GM21528 (cell line): ENCODE measurements around the gene ATP8B4.
"Not testable (repeated sequence)": the region's sequence is repeated elsewhere in the genome, so short reads cannot be mapped to it uniquely, and the experiment has no call there.

Experiments
- ATAC-seq: cut with Tn5 transposase; IDR thresholded peaks from one replicate; pipeline ENCODE4 v1.9.1; 2021; ENCODE audit warnings: mild to moderate bottlenecking, moderate library complexity; ENCODE audit not compliant: unreplicated experiment, low FRiP score

The ATP8B4 gene

GRCh38 chr15:50109076-50109987 is 9.7 kb downstream of the ATP8B4 start:
- ATAC-seq = no peak

GRCh38 chr15:50108461-50108860 is 10.6 kb downstream of the ATP8B4 start:
- ATAC-seq = no peak

GRCh38 chr15:50107591-50108408 is 11.2 kb downstream of the ATP8B4 start:
- peak; percentile 91 for ATAC-seq

- no peak for ATAC-seq
These were observed 11.9 kb downstream of the ATP8B4 start for GRCh38 chr15:50107157-50107556.

GRCh38 chr15:50106457-50106856 is 12.6 kb downstream of the ATP8B4 start:
- no peak for ATAC-seq

- ATAC-seq = no peak
These were observed 18.5 kb downstream of the ATP8B4 start for GRCh38 chr15:50100486-50100885.

- ATAC-seq = no peak
These were observed 20.5 kb downstream of the ATP8B4 start for GRCh38 chr15:50098545-50098944.

GRCh38 chr15:50095938-50096821 is 22.9 kb downstream of the ATP8B4 start:
- no peak for ATAC-seq

- not testable (repeated sequence) for ATAC-seq
These were observed 29.6 kb downstream of the ATP8B4 start for GRCh38 chr15:50089386-50089785.

- no peak for ATAC-seq
These were observed 34.1 kb downstream of the ATP8B4 start for GRCh38 chr15:50084932-50085331.

GRCh38 chr15:50083424-50084025 is 35.5 kb downstream of the ATP8B4 start:
- ATAC-seq = no peak

GRCh38 chr15:50082066-50082465 is 37.0 kb downstream of the ATP8B4 start:
- ATAC-seq = no peak

GRCh38 chr15:50077651-50078050 is 41.4 kb downstream of the ATP8B4 start:
- no peak for ATAC-seq

GRCh38 chr15:50077176-50077575 is 41.9 kb downstream of the ATP8B4 start:
- ATAC-seq = no peak

GRCh38 chr15:50075319-50075718 is 43.7 kb downstream of the ATP8B4 start:
- ATAC-seq = no peak

GRCh38 chr15:50071551-50072258 is 47.3 kb downstream of the ATP8B4 start:
- ATAC-seq = no peak

- ATAC-seq = no peak
These were observed 51.0 kb downstream of the ATP8B4 start for GRCh38 chr15:50068016-50068415.

- ATAC-seq = no peak
These were observed 51.8 kb downstream of the ATP8B4 start for GRCh38 chr15:50067254-50067653.

GRCh38 chr15:50066666-50067065 is 52.4 kb downstream of the ATP8B4 start:
- no peak for ATAC-seq
